Esophagus squamous epithelium (tissue), 5 donors: Measurements from ENCODE around the gene IGFBP4. TPM values are rescaled to one million over a fixed set of nuclear protein-coding genes. Genes with fewer than 3 reads are reported as not detected.

Experiments
- DNase-seq: peaks from one replicate; lab custom pipeline; 2025; lab: John Stamatoyannopoulos, UW
- H3K27ac ChIP-seq, 4 donors: fragments of 200-600 bp; sonication (generic); one replicate each; pipeline ENCODE4 v1.5.1; 2016 to 2019; ENCODE audit warnings: mild to moderate bottlenecking in 1 of 4
- H3K27me3 ChIP-seq, 4 donors: fragments of 200-600 bp; sonication (generic); 1 replicate in 3 of 4; 2 replicates in 1 of 4; pipeline versions ENCODE4 v1.5.1 to v1.6.0; 2017 to 2021; ENCODE audit warnings: antibody characterized with exemption in 1 of 4
- H3K36me3 ChIP-seq, 3 donors: fragments of 200-600 bp; sonication (generic); one replicate each; pipeline ENCODE4 v1.5.1; 2016 to 2019
- H3K4me1 ChIP-seq, 3 donors: fragments of 200-600 bp; sonication (generic); one replicate each; pipeline ENCODE4 v1.5.1; 2017 to 2019
- H3K4me3 ChIP-seq, 4 donors: fragments of 200-600 bp; sonication (generic); 1 replicate in 3 of 4; 2 replicates in 1 of 4; pipeline ENCODE4 v1.5.1; 2016 to 2019; ENCODE audit warnings: mild to moderate bottlenecking in 2 of 4, moderate library complexity in 1 of 4
- H3K9me3 ChIP-seq, 3 donors: fragments of 200-600 bp; sonication (generic); one replicate each; pipeline ENCODE4 v1.5.1; 2016 to 2019
- POLR2A ChIP-seq, 4 donors: fragments of 450-650 bp; IDR thresholded peaks; one replicate each; pipeline ENCODE4 v1.6.1; 2017; ENCODE audit warnings: antibody characterized with exemption in 4 of 4, mild to moderate bottlenecking in 4 of 4, moderate library complexity in 3 of 4
- WGBS, 2 donors: methylation state at CpG; one replicate each; pipeline ENCODE4 v1.1.5; 2018; 5-methylcytosine and 5-hydroxymethylcytosine counted together
- intact Hi-C: fragments of 100-400 bp; cut with DNase I; formaldehyde crosslinking; loops from one replicate; pipeline ENCODE4 v1.15.0; 2022
- total RNA-seq, 4 donors: library from RNA; depleted of rRNA; stranded (reverse); fragments of >200 nt; gene quantifications; one replicate each; pipeline ENCODE4 v1.1.0, GENCODE V29; 2016
- TF ChIP-seq, protein P1 (sequence below), 6 experiments: fragments of 450-650 bp in 4 of 6; fragments of 200-600 bp in 2 of 6; sonication (generic) in 2 of 6; IDR thresholded peaks; one replicate each; pipeline ENCODE4 v1.5.1; 2016 to 2019; ENCODE audit warnings: antibody characterized with exemption in 6 of 6, mild to moderate bottlenecking in 4 of 6, moderate library complexity in 4 of 6
- donor health status: DM: yes; HTN: yes; CAD: no.

Gene IGFBP4
- total RNA-seq, 4 donors from 2014 or later, result 27.1 to 154 (median 73.0) TPM

DNA sequence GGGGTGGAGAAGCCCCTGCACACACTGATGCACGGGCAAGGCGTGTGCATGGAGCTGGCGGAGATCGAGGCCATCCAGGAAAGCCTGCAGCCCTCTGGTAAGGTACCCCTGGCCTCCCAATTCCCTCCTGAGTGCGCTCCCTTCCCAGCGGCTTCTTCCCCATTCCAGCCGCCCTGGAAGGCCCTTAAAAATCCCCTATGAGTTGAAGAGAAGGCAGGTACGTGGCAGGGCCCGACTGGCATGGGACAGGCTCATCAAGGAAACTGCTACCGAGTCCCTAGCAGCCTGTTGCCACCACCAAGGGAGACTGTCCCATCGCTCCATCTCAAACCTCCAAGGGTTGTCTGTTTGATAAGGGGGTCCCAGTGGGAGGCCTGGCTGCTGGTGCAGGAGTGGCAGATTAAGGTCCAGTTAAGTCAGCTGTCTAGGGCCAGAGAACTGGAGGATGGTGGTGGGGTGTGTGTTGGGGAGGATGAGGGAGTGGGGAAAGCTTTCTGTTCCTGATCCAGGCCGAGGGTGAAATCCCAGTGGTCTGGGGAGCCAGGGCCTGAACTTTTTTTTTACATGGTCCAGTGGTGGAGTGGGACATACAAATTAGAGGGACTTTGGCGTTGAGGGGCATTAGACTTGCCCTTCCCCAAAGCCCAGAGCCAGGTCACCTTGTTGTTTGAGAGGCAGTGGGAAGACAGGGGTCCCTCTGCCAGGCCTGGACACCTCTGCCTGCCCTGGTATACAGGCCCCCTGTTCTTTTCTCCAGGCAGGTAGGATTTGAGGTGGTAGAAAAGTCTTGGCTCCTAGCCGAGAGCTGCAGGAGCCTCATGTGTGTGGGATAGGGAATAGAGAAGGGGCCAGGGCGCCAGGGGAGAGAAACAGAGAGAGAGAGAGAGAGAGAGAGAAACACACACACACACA, 994 bp downstream of the IGFBP4 start:
- DNase-seq, result no peak
- peak overlapping the region; percentile 59 to 90 (median 73) for H3K4me3 ChIP-seq
- peaks cover 40 to 78% (median 48%) of the 10 kb centered on the region in 3 donors for H3K4me1 ChIP-seq
- H3K9me3 ChIP-seq, result no peaks in the 10 kb centered on the region
- WGBS, 2 donors, result 5 to 21% methylated on average over 3 to 4 of the region's 15 CpGs
- no peaks in the 10 kb centered on the region for H3K36me3 ChIP-seq
- H3K27ac ChIP-seq, result peak overlapping the region; percentile 89 to 99 (median 96)
- H3K27me3 ChIP-seq, result no peaks in the 10 kb centered on the region
- TF ChIP-seq, protein P1, sequence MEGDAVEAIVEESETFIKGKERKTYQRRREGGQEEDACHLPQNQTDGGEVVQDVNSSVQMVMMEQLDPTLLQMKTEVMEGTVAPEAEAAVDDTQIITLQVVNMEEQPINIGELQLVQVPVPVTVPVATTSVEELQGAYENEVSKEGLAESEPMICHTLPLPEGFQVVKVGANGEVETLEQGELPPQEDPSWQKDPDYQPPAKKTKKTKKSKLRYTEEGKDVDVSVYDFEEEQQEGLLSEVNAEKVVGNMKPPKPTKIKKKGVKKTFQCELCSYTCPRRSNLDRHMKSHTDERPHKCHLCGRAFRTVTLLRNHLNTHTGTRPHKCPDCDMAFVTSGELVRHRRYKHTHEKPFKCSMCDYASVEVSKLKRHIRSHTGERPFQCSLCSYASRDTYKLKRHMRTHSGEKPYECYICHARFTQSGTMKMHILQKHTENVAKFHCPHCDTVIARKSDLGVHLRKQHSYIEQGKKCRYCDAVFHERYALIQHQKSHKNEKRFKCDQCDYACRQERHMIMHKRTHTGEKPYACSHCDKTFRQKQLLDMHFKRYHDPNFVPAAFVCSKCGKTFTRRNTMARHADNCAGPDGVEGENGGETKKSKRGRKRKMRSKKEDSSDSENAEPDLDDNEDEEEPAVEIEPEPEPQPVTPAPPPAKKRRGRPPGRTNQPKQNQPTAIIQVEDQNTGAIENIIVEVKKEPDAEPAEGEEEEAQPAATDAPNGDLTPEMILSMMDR (IDR thresholded peaks at IDR 0.05), result peak in 1 of 6 experiments; percentile 2
- TF ChIP-seq POLR2A (IDR thresholded peaks at IDR 0.05), result no peak
- intact Hi-C loops, result loop anchor here (5.0 kb wide), 2 partner anchors 88 to 113 kb away; no protein-coding TSS in a partner anchor

DNA sequence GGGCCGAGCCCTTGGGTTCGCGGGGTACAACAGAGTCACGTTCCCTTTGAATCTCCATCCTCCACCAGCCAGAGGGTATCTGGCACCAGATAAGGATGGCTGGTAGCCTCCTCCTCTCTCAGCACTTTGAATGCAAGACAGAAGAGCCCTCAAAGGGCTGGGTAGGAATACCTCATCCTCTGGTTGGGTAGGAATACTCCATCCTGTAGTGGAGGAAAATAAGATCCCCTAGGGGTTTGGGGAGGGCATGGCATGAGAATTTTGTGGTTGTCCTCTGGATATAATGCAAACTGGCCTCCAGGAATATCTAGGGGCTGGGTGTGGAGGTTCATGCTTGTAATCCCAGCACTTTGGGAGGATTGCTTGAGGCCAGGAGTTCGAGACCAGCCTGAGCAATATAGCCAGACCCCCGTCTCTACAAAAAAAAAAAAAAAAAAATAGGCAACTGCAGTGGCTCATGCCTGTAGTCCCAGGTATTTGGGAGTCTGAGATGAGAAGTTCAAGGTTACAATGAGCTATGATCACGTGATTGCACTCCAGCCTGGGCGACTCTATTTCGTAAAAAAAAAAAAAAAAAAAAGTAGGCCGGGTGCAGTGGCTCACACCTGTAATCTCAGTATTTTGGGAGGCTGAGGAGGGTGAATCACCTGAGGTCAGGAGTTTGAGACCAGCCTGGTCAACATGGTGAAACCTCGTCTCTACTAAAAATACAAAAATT, 2.7 kb downstream of the IGFBP4 start:
- TF ChIP-seq POLR2A (IDR thresholded peaks at IDR 0.05), result no peak
- TF ChIP-seq, protein P1 (IDR thresholded peaks at IDR 0.05), result peak in 1 of 6 experiments; percentile 25
- WGBS, 2 donors, result 34 to 49% methylated on average over 9 to 11 of the region's 11 CpGs
- no peak for DNase-seq
- peaks cover 44 to 91% (median 63%) of the 10 kb centered on the region in 3 donors for H3K4me1 ChIP-seq
- H3K36me3 ChIP-seq, result no peaks in the 10 kb centered on the region
- H3K27me3 ChIP-seq, result no peaks in the 10 kb centered on the region
- no peaks in the 10 kb centered on the region for H3K9me3 ChIP-seq
- H3K27ac ChIP-seq, result peak overlapping the region; percentile 89 to 99 (median 96)
- intact Hi-C loops, result no loop called here
- H3K4me3 ChIP-seq, result peak overlapping the region; percentile 59 to 90 (median 73)

DNA sequence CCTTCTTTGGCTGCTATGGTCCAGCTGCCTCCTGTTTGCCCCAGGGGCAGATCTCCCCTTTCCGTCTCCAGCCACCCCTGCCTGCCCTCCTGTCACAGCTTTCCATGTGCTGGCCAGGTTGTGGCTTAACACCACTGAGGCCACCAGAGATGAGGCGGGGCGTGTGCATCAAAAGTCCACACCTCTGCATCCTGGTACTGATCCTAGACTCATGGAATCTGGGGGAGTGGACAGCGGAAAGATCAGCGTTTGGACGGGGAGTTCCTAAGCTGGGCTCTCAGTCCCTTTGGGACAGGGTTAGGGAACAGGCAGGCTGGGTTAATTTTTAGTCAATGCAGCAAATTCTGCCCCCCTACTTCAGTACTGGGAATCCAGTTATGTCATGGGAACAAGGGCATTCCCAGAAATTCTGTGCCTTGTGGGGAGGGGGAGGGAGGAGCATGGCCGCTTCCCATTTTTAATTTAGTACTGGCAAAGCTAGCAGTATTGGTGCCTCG, 3.9 kb downstream of the IGFBP4 start:
- DNase-seq, result no peak
- 50 to 70% methylated on average over 7 of the region's 8 CpGs for WGBS, 2 donors
- intact Hi-C loops, result no loop called here
- Histone ChIP-seq H3K27ac (peak overlapping the region; percentile 41 to 97 (median 92)), H3K4me1 (peaks cover 52 to 95% (median 73%) of the 10 kb centered on the region in 3 donors), H3K27me3 (no peaks in the 10 kb centered on the region), H3K36me3 (peaks cover 0 to 4% (median 0%) of the 10 kb centered on the region in 3 donors), H3K9me3 (no peaks in the 10 kb centered on the region), H3K4me3 (peak overlapping the region in 3 of 4 donors; percentile 73 to 90 (median 73))
- TF ChIP-seq, protein P1 (IDR thresholded peaks at IDR 0.05), result no peak
- TF ChIP-seq POLR2A (IDR thresholded peaks at IDR 0.05), result peak in 1 of 4 donors; percentile 19

DNA sequence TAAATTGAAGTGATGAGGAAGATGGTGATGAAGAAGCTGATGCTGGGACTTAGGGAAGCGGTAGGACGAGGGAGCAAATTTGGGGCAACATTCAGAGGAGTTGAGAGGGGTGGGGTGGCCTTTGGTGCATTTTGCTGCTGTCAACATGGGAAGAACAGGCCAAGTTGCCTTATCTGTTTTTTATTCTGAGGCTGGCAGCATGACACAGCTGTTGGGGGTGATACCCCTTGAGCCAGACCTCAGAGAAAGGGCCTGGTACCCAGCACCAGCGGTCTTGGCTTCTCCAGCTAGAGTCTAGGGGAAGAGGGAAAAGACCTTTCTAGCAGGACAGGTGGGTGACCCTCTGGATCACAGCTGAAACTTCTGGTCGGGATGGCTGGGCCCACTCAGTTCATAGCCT, 4.6 kb downstream of the IGFBP4 start:
- intact Hi-C loops, result no loop called here
- H3K4me3 ChIP-seq, result peak overlapping the region in 3 of 4 donors; percentile 73 to 90 (median 73)
- peaks cover 48 to 95% (median 76%) of the 10 kb centered on the region in 3 donors for H3K4me1 ChIP-seq
- H3K9me3 ChIP-seq, result no peaks in the 10 kb centered on the region
- no peaks in the 10 kb centered on the region for H3K27me3 ChIP-seq
- no peak for DNase-seq
- H3K36me3 ChIP-seq, result peaks cover 0 to 10% (median 0%) of the 10 kb centered on the region in 3 donors
- peak overlapping the region; percentile 41 to 97 (median 92) for H3K27ac ChIP-seq
- 62 to 73% methylated on average over 3 to 4 of the region's 4 CpGs for WGBS, 2 donors
- TF ChIP-seq, protein P1 (IDR thresholded peaks at IDR 0.05), result no peak
- no peak for TF ChIP-seq POLR2A (IDR thresholded peaks at IDR 0.05)
